Spinal cord (tissue), 10 donors: ENCODE measurements around the gene SRCIN1. TPM values are rescaled to one million over a fixed set of nuclear protein-coding genes. Genes with fewer than 3 reads are reported as not detected.

Experiments
- DNase-seq, 6 donors: peaks; one replicate each; pipeline versions ENCODE4 v3.0.0 to v3.0.0-alpha.2; 2013 to 2015; ENCODE audit warnings: low spot score in 6 of 6, low read depth in 4 of 6
- H3K27ac ChIP-seq: one replicate; pipeline ENCODE4 v1.5.1; 2013; ENCODE audit warnings: low read depth, low read length, control low read depth
- H3K27me3 ChIP-seq: one replicate; pipeline ENCODE4 v1.6.1; 2013; ENCODE audit warnings: low read length; ENCODE audit not compliant: control insufficient read depth, insufficient read depth
- H3K36me3 ChIP-seq: one replicate; pipeline ENCODE4 v1.6.1; 2013; ENCODE audit warnings: low read length; ENCODE audit not compliant: control insufficient read depth, insufficient read depth
- H3K4me1 ChIP-seq: one replicate; pipeline ENCODE4 v1.6.1; 2013; ENCODE audit warnings: low read length; ENCODE audit not compliant: control insufficient read depth, insufficient read depth
- H3K4me3 ChIP-seq: one replicate; pipeline ENCODE4 v1.5.1; 2013; ENCODE audit warnings: low read depth, low read length, control low read depth
- H3K9me3 ChIP-seq: one replicate; pipeline ENCODE4 v1.6.1; 2013; ENCODE audit warnings: low read length; ENCODE audit not compliant: control insufficient read depth, insufficient read depth
- WGBS: methylation state at CpG from one replicate; pipeline ENCODE4 v1.1.5; 2013; ENCODE audit warnings: missing lambda C conversion rate; ENCODE audit not compliant: insufficient coverage; 5-methylcytosine and 5-hydroxymethylcytosine counted together
- polyA plus RNA-seq, 2 donors: library from polyadenylated mRNA; unstranded; fragments of 120-200 nt; gene quantifications; one replicate each; pipeline ENCODE4 v1.2.1, GENCODE V29; 2013; ENCODE audit not compliant: insufficient read length in 2 of 2
- total RNA-seq, 2 donors: library from RNA; depleted of rRNA in 1 of 2; stranded (reverse); fragments of 120-200 nt in 1 of 2; fragments of >200 nt in 1 of 2; gene quantifications; one replicate each; pipeline versions ENCODE4 v1.2.3 to v1.2.4, GENCODE V29; 2013 to 2014
- donor health status: healthy.

Gene SRCIN1
- total and polyA plus RNA-seq, 4 donors: 16.0 to 79.4 (median 44.1) TPM

DNA sequence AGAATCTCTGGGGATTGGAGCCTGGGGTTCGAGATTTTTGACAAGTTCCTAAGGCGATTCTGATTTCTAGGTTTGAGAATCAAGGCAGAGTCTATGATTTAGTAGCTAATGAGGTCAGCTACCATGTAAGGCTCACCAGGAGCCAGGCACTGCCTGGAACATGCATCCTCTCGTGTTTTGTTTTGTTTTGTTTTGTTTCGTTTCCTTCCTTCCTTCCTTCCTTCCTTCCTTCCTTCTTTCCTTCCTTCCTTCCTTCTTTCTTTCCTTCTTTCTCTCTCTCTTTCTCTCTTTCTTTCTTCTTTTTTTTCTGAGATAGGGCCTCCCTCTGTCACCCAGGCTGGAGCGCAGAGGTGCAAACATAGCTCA is 39.1 kb downstream of the SRCIN1 start:
- Histone ChIP-seq H3K4me3 (no peak overlapping the region), H3K27me3 (peaks cover 39% of the 10 kb centered on the region), H3K36me3 (peaks cover 58% of the 10 kb centered on the region), H3K27ac (no peak overlapping the region), H3K9me3 (no peaks in the 10 kb centered on the region), H3K4me1 (peaks cover 72% of the 10 kb centered on the region)
- 100% methylated on average over 2 of the region's 5 CpGs for WGBS
- DNase-seq: no peak

DNA sequence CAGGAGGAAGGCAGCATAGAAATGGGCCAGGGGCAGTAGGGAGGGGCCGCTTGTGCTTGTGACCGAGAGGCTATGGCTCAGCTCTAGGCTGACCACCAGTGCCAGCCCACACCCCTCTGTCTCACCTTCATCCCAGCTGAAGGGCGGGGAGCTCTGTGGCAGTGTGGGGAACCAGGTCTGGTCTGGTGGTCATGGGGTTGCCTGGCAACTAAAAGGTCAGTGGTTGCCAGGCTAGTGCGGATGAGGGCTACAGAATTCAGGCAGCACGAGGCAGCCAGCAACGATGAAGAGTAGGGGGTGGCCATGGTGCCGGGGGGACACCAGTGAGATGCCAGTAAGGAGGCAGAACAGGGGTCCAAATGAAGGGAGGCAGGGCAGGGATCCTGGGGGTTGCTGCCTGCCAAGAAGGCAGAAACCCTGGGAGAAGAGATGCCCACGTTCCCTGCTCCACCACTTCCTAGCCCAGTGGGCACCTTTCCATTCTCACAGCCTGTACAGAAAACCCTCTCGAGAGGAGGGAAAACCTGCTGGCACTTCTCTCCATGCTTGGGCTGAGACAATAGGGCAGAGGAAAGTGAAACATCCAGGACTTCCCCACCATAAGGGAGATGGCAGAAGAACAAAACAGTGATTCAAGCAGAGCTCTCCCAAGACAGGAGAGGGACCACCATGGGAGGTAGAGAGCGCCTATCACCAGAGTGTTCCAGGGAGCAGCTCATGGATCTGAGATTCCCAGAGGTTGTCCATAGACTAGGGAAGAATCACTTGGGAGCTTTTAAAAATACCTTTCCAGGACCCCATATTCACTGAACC is 39.7 kb downstream of the SRCIN1 start:
- Histone ChIP-seq H3K9me3 (no peaks in the 10 kb centered on the region), H3K27ac (no peak overlapping the region), H3K4me3 (no peak overlapping the region), H3K36me3 (peaks cover 63% of the 10 kb centered on the region), H3K4me1 (peaks cover 66% of the 10 kb centered on the region), H3K27me3 (peaks cover 40% of the 10 kb centered on the region)
- DNase-seq: peak in 2 of 6 donors; percentile 30 to 49
- 34% methylated on average over 8 of the region's 10 CpGs for WGBS

GRCh38 chr17:38564869-38565268 is 40.9 kb downstream of the SRCIN1 start:
- H3K4me3 ChIP-seq: no peak overlapping the region
- no peaks in the 10 kb centered on the region for H3K9me3 ChIP-seq
- no peak for DNase-seq
- H3K36me3 ChIP-seq: peaks cover 69% of the 10 kb centered on the region
- H3K4me1 ChIP-seq: peaks cover 66% of the 10 kb centered on the region
- peaks cover 50% of the 10 kb centered on the region for H3K27me3 ChIP-seq
- no peak overlapping the region for H3K27ac ChIP-seq
- WGBS: 13% methylated on average over 4 of the region's 6 CpGs

GRCh38 chr17:38564254-38564837 is 41.4 kb downstream of the SRCIN1 start:
- Histone ChIP-seq H3K4me1 (peaks cover 66% of the 10 kb centered on the region), H3K27me3 (peaks cover 52% of the 10 kb centered on the region), H3K9me3 (no peaks in the 10 kb centered on the region), H3K36me3 (peaks cover 70% of the 10 kb centered on the region), H3K27ac (no peak overlapping the region), H3K4me3 (no peak overlapping the region)
- 28% methylated on average over 6 of the region's 14 CpGs for WGBS
- DNase-seq: peak in 1 of 6 donors; percentile 59

- Histone ChIP-seq H3K27ac (no peak overlapping the region), H3K36me3 (peaks cover 70% of the 10 kb centered on the region), H3K4me1 (peaks cover 66% of the 10 kb centered on the region), H3K9me3 (no peaks in the 10 kb centered on the region), H3K4me3 (no peak overlapping the region), H3K27me3 (peaks cover 54% of the 10 kb centered on the region)
- DNase-seq: no peak
- 37% methylated on average over 46 of the region's 50 CpGs for WGBS
Observed at GRCh38 chr17:38563362-38564253, 42.1 kb downstream of the SRCIN1 start.

GRCh38 chr17:38562903-38563302 is 42.8 kb downstream of the SRCIN1 start:
- Histone ChIP-seq H3K4me3 (no peak overlapping the region), H3K9me3 (no peaks in the 10 kb centered on the region), H3K4me1 (peaks cover 66% of the 10 kb centered on the region), H3K27ac (no peak overlapping the region), H3K27me3 (peaks cover 54% of the 10 kb centered on the region), H3K36me3 (peaks cover 65% of the 10 kb centered on the region)
- no peak for DNase-seq
- WGBS: 34% methylated on average over 9 of the region's 16 CpGs

GRCh38 chr17:38562215-38562569 is 43.6 kb downstream of the SRCIN1 start:
- Histone ChIP-seq H3K4me1 (peaks cover 66% of the 10 kb centered on the region), H3K27ac (no peak overlapping the region), H3K27me3 (peaks cover 53% of the 10 kb centered on the region), H3K4me3 (no peak overlapping the region), H3K9me3 (no peaks in the 10 kb centered on the region), H3K36me3 (peaks cover 68% of the 10 kb centered on the region)
- 34% methylated on average over 22 of the region's 23 CpGs for WGBS
- DNase-seq: no peak

DNA sequence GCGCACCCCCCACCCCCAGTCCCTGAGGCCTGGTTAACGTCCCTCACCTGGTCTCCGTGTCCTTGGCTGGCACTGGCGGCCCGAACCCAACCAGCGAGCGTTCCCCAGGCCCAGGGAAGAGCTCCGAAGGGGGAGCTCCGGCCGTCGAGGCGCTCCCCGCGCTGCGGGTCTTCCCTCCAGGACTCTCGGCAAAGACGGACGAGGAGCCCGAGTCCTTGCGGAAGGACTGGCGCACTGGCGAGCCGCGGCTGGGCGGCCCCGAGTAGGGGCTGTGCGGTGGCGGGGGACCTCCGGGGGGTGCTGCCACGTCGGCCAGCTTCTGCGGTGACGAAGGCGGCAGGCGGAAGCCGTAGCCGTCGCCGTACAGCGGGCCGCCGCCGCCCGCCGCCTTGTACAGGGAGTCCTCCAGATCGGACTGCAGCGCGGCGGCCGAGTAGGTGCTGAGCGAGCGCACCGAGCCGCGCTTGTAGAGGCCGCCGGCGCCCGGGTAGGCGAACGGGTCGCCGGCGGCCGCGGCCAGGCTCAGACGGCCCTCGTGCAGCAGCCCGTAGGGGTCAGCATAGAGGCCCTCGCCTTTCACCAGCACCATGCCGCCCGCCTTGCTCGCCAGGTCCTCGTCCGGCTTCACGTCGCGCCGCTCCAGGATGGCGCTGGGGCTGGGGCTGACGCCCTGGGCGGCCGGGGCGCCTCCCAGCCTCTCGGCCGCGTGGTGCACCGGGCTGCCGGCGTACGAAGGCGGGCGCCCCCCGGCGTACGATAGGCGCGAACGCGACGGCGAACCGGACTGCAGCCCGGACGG is 44.1 kb downstream of the SRCIN1 start:
- H3K4me3 ChIP-seq: no peak overlapping the region
- WGBS: 27% methylated on average over 105 of the region's 105 CpGs
- H3K36me3 ChIP-seq: peaks cover 71% of the 10 kb centered on the region
- no peak for DNase-seq
- peaks cover 53% of the 10 kb centered on the region for H3K27me3 ChIP-seq
- H3K27ac ChIP-seq: no peak overlapping the region
- H3K9me3 ChIP-seq: no peaks in the 10 kb centered on the region
- peaks cover 64% of the 10 kb centered on the region for H3K4me1 ChIP-seq
